ENCODE measurements around the gene EMILIN1. TPM values are rescaled to one million over a fixed set of nuclear protein-coding genes. Genes with fewer than 3 reads are reported as not detected.

The EMILIN1 gene
- total RNA-seq, 3 donors from 2014 or later = 25.6 to 94.7 (median 26.9) TPM

DNA sequence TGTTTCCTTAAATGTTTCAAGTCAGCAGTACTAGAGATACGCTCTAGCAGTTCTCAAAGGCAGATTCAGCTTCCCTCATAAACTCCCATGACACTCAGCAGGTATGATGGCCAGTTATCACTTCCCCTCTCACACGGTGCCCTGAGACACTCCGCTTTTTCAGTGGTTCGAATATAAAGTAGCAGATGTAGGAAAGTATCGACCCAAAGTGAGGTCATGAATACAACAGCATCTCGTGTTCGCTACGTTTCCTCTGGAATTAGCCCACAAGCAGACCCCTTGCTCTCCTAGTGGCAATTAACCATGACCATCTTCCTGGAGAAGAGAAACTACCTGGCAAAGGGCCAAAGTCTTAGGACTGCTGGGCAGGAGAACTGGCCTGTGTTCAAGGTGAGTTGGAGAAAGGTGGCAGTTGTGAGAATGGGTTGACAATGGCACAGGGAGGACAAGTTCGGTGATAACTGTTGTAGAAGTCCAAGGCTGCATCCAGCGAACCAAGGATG is 36.2 kb upstream of the EMILIN1 start:
- no peak overlapping the region for H3K4me3 ChIP-seq
- DNase-seq (ENCODE audit: low spot score in 2 of 2) = no peak
- no peak overlapping the region for H3K27ac ChIP-seq
- intact Hi-C loops (cut with DNase I; ENCODE audit: low total_unique reads) = no loop called here
- no peaks in the 10 kb centered on the region for H3K27me3 ChIP-seq
- no peaks in the 10 kb centered on the region for H3K9me3 ChIP-seq
- no peaks in the 10 kb centered on the region for H3K4me1 ChIP-seq
- TF ChIP-seq POLR2A (IDR thresholded peaks at IDR 0.05) (no peak), POLR2AphosphoS5 (IDR thresholded peaks at IDR 0.05) (no peak)
- TF ChIP-seq, protein P1, sequence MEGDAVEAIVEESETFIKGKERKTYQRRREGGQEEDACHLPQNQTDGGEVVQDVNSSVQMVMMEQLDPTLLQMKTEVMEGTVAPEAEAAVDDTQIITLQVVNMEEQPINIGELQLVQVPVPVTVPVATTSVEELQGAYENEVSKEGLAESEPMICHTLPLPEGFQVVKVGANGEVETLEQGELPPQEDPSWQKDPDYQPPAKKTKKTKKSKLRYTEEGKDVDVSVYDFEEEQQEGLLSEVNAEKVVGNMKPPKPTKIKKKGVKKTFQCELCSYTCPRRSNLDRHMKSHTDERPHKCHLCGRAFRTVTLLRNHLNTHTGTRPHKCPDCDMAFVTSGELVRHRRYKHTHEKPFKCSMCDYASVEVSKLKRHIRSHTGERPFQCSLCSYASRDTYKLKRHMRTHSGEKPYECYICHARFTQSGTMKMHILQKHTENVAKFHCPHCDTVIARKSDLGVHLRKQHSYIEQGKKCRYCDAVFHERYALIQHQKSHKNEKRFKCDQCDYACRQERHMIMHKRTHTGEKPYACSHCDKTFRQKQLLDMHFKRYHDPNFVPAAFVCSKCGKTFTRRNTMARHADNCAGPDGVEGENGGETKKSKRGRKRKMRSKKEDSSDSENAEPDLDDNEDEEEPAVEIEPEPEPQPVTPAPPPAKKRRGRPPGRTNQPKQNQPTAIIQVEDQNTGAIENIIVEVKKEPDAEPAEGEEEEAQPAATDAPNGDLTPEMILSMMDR (IDR thresholded peaks at IDR 0.05) = no peak
- H3K36me3 ChIP-seq = peaks cover 17% of the 10 kb centered on the region

DNA sequence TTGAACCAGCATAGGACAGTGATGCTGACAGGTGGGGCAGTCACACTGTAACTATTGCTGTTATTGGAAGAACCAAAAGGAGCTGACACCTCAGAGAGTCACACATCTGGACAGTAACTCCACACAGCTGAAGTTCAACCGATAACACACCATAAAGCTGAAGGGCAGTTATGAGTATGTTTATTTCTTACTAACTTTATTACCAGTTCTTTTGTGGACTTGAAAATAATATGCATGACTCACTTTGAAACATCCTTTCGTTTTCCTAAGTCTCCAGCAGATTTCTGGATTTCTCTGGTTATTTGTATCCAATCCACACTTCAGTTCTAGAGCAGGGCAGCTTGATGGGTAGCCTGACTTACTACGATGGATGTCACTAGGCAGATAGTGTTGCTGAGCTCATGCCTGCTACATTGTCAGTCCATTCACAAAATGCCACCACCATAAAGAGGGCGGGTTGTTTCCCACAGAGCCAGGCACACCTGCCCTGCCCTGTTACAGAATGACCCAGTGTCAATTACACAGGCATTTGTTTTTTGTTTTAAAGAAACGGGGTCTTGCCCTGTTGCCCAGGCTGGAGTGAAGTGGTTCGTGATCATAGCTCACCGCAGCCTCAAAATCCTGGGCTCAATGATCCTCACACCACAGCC is 35.3 kb upstream of the EMILIN1 start:
- H3K4me3 ChIP-seq = no peak overlapping the region
- H3K27ac ChIP-seq = no peak overlapping the region
- intact Hi-C loops (cut with DNase I; ENCODE audit: low total_unique reads) = no loop called here
- no peak for DNase-seq (ENCODE audit: low spot score in 2 of 2)
- H3K4me1 ChIP-seq = no peaks in the 10 kb centered on the region
- peaks cover 12% of the 10 kb centered on the region for H3K36me3 ChIP-seq
- H3K9me3 ChIP-seq = no peaks in the 10 kb centered on the region
- no peak for TF ChIP-seq POLR2A (IDR thresholded peaks at IDR 0.05)
- TF ChIP-seq, protein P1 (IDR thresholded peaks at IDR 0.05) = no peak
- TF ChIP-seq POLR2AphosphoS5 (IDR thresholded peaks at IDR 0.05) = no peak
- H3K27me3 ChIP-seq = no peaks in the 10 kb centered on the region

DNA sequence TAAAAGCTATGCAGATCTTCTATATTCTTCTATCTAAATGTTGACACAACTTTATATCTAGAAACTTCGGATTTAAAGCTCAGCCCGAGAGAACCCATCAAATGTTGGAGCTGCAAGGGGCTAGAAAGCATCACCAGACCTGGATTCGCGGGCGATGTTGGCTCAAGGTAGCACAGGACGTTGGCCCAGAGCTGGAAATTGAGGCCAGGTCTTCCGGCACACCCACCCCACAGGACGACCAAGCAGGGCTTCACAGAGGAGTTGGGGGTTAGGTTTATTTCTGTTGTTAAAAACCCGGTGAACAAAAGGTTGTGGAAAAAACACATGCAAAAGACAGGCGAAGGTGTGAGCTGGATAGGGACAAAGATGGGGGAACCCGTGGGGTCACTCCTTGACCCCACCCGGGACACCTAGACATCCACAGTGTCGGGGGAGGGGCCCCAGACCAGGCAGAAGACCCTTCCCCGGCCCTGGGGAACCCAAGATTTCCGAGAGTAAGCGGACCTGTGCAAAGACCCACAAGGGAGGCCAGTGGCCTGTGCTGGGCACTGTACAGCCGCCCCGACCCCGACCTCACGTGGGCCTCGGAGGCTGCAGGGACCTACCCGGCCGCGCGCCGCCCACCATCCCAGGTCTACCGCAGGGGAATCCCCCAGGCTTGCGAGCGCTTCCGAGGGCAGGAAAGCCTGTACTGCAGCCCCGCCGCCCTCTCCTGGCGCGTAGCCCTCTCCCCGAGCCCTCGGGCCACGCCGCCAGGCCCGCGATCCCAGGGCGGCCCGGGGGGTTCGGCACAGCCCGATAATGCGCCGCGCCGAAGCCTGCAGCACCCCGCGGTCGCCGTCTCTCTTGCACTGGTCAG is 28.8 kb upstream of the EMILIN1 start:
- H3K4me3 ChIP-seq = peak overlapping the region; percentile 82 to 97 (median 97)
- no peak for DNase-seq (ENCODE audit: low spot score in 2 of 2)
- H3K36me3 ChIP-seq = no peaks in the 10 kb centered on the region
- peak overlapping the region; percentile 93 to 96 for H3K27ac ChIP-seq
- TF ChIP-seq POLR2A (IDR thresholded peaks at IDR 0.05) (no peak), POLR2AphosphoS5 (IDR thresholded peaks at IDR 0.05) (no peak)
- TF ChIP-seq, protein P1 (IDR thresholded peaks at IDR 0.05) = no peak
- no peaks in the 10 kb centered on the region for H3K4me1 ChIP-seq
- intact Hi-C loops (cut with DNase I; ENCODE audit: low total_unique reads) = loop anchor here (5.0 kb wide), 1 partner anchor 708 kb away; no protein-coding TSS in a partner anchor
- H3K27me3 ChIP-seq = no peaks in the 10 kb centered on the region
- H3K9me3 ChIP-seq = no peaks in the 10 kb centered on the region

DNA sequence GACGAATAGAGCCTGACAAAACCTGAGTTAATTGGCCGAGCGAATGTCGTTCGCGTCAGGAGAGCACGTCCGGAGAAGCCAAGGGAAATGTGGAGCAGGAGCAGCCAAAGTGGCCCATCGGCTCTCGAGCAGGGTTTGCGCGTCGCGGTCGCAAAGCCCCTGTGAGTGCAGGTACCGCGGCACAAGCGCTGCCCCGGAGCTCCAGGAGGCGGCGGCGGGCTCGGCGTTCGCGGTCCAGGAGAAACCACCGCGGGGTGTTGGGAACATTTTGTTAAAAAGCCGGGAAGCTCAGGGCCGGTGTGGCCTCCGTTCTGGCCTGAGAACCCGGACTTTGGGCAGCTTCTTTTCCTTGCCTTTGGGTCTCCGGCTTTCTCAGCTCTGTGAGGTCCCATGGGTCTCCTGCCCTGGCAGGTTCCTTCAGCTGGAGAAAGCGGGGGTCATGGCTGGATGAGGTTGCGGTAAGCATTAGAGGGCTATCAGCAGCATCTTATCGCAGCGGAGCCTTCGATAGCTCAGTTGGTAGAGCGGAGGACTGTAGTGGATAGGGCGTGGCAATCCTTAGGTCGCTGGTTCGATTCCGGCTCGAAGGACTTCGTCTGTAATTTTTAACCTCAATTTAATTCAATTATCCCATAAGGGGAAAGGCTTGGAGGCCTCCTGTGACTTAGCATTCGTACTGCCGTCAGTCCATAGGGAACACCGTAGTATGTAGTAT is 28.0 kb upstream of the EMILIN1 start:
- intact Hi-C loops (cut with DNase I; ENCODE audit: low total_unique reads) = loop anchor here (5.0 kb wide), 1 partner anchor 707 kb away; no protein-coding TSS in a partner anchor
- H3K36me3 ChIP-seq = no peaks in the 10 kb centered on the region
- peak; percentile 90 to 92 for DNase-seq (ENCODE audit: low spot score in 2 of 2)
- H3K27ac ChIP-seq = peak overlapping the region; percentile 93 to 96
- H3K4me1 ChIP-seq = no peaks in the 10 kb centered on the region
- H3K4me3 ChIP-seq = peak overlapping the region; percentile 82 to 97 (median 97)
- TF ChIP-seq POLR2A (IDR thresholded peaks at IDR 0.05) (no peak), POLR2AphosphoS5 (IDR thresholded peaks at IDR 0.05) (peak; percentile 23 to 89 (median 46))
- TF ChIP-seq, protein P1 (IDR thresholded peaks at IDR 0.05) = peak; percentile 46 to 66 (median 54)
- no peaks in the 10 kb centered on the region for H3K9me3 ChIP-seq
- no peaks in the 10 kb centered on the region for H3K27me3 ChIP-seq

Measured in breast epithelium (tissue), 4 donors.